ENCODE measurements around the gene TMEM63B. TPM values are rescaled to one million over a fixed set of nuclear protein-coding genes. Genes with fewer than 3 reads are reported as not detected.

Gene TMEM63B
- total and polyA plus RNA-seq, 2 of the 8 experiments (the other 6 are each of a cell fraction or from before 2014, with no cell fraction given) = 61.1 to 96.8 TPM

DNA sequence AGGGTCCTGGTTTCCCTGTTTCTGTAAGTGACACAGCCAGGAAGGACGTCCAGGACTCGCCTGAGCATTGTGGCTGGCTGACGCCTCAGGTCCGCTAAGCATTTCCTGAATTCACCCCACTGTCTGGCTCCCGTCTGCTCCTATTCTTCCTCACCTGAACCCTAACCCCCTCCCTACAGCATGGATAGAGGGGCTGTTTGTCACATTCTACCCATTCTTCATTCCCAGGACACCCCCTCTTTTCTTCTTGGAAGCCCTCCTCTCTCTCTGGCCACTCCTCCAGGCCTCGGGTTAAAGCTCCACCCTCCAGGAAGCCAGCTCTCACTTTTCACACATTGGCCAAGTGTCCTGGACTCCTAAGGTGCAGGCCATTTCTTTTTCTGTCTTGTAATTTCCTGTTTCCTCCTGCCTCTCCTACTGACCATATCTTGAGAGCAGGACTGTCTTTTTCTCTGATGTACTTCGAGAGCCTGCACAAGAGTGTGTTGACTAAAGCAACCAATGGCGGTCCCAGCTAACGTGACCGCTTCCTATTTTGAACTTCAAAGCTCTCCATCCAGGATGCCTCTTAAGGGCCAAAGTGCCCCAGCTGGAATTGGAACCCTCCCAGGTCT is 65.2 kb downstream of the TMEM63B start:
- Histone ChIP-seq H3K9ac (replicated peaks in 1 of 4; ENCODE audit: extremely low read depth in 1 of 4, low read depth in 3 of 4, low read length in 3 of 4) (no peak overlapping the region; a peak in 1 of 7 replicates), H4K8ac (ENCODE audit: extremely low read depth, insufficient read depth, low read length) (0 out of 2 replicates have a peak overlapping the region, but pooled peaks have one; percentile 40), H2AK5ac (ENCODE audit: low read depth, low read length) (no peak overlapping the region), H3K79me1 (ENCODE audit: low read depth, low read length) (no peaks in the 10 kb centered on the region), H3K27ac (ENCODE audit: low read depth, low read length) (no peak overlapping the region), H4K91ac (replicated peaks; ENCODE audit: insufficient read length, low read length) (peak overlapping the region; percentile 56), H3K36me3 (ENCODE audit: control insufficient read depth in 2 of 4, insufficient read depth in 4 of 4, low read length in 3 of 4) (no peaks in the 10 kb centered on the region), H3K4ac (replicated peaks; ENCODE audit: insufficient read length, low read depth, low read length) (no peak overlapping the region), H4K20me1 (replicated peaks in 1 of 2; ENCODE audit: control insufficient read depth in 1 of 2, insufficient read depth in 2 of 2, low read length in 2 of 2) (no peaks in the 10 kb centered on the region), H3K27me3 (replicated peaks in 1 of 4; ENCODE audit: control insufficient read depth in 3 of 4, extremely low read depth in 1 of 4, insufficient read depth in 3 of 4, low read length in 3 of 4) (no peaks in the 10 kb centered on the region; a peak in 1 of 7 replicates), H3K18ac (ENCODE audit: extremely low read depth, low read length) (peak overlapping the region; percentile 60), H3K79me2 (ENCODE audit: control insufficient read depth in 1 of 2, insufficient read depth in 2 of 2, low read length in 2 of 2) (no peaks in the 10 kb centered on the region), H2BK15ac (ENCODE audit: low read length) (peak overlapping the region; percentile 72; the same call in 1 of the 2 replicates), H2AFZ (ENCODE audit: low read length) (peak overlapping the region; percentile 95; the same call in 1 of the 2 replicates), H2BK20ac (ENCODE audit: low read length) (0 out of 2 replicates have a peak overlapping the region, but pooled peaks have one; percentile 80), H2BK120ac (replicated peaks; ENCODE audit: low read depth, low read length) (no peak overlapping the region), H3K4me1 (replicated peaks in 1 of 4; ENCODE audit: control insufficient read depth in 3 of 4, insufficient read depth in 4 of 4, low read length in 3 of 4) (peaks cover 4 to 8% (median 4%) of the 10 kb centered on the region in 4 experiments; a peak in 6 of 7 replicates), H4K5ac (ENCODE audit: insufficient read length, low read depth, low read length) (no peak overlapping the region), H2BK5ac (ENCODE audit: low read depth, low read length) (peak overlapping the region; percentile 68; the same call in 1 of the 2 replicates), H2BK12ac (ENCODE audit: low read depth, low read length) (peak overlapping the region; percentile 95), H3K23ac (ENCODE audit: insufficient read length) (no peak overlapping the region), H3K23me2 (ENCODE audit: low read depth, low read length) (peaks cover 3% of the 10 kb centered on the region; the same call in 1 of the 2 replicates), H3K4me3 (ENCODE audit: extremely low read depth in 1 of 4, insufficient read depth in 2 of 4, low read depth in 3 of 4, low read length in 4 of 4) (no peak overlapping the region), H3K9me3 (ENCODE audit: insufficient read depth in 2 of 2, low read depth in 1 of 2, low read length in 1 of 2) (no peaks in the 10 kb centered on the region), H3K14ac (ENCODE audit: insufficient read length) (no peak overlapping the region), H3K4me2 (ENCODE audit: insufficient read depth in 1 of 2, low read depth in 2 of 2, low read length in 2 of 2) (peak overlapping the region; percentile 34 to 44), H3K56ac (replicated peaks; ENCODE audit: insufficient read length, low read depth, low read length) (no peak overlapping the region)
- CTCF ChIA-PET (ENCODE audit: partially characterized antibody) = interaction anchor here (0.5 to 7.6 kb wide), 8 partner anchors 9 to 112 kb away, joined by 3 to 41 read pairs (median 8); partner anchors contain the start of gene MYMX
- DNase-seq (ENCODE audit: low read depth in 1 of 2, low spot score in 2 of 2) = no peak
- no peak for TF ChIP-seq RXRA (IDR thresholded peaks at IDR 0.05; ENCODE audit: insufficient read depth, low read depth, low read length)
- no peak for TF ChIP-seq SIN3A (conservative IDR thresholded peaks at IDR 0.05 in 1 of 2, IDR thresholded peaks at IDR 0.05 in 1 of 2; ENCODE audit: low read depth in 1 of 2, low read length in 2 of 2)
- TF ChIP-seq CBX5 (IDR thresholded peaks at IDR 0.05; ENCODE audit: low read depth, low read length) = no peak
- TF ChIP-seq HDAC2 (IDR thresholded peaks at IDR 0.05; ENCODE audit: borderline replicate concordance in 1 of 2, low read depth in 2 of 2, low read length in 2 of 2) = no peak
- no peak for TF ChIP-seq HDAC6 (IDR thresholded peaks at IDR 0.05; ENCODE audit: low read depth, low read length)
- TF ChIP-seq, protein P1, sequence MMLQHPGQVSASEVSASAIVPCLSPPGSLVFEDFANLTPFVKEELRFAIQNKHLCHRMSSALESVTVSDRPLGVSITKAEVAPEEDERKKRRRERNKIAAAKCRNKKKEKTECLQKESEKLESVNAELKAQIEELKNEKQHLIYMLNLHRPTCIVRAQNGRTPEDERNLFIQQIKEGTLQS (IDR thresholded peaks at IDR 0.05; ENCODE audit: insufficient read depth, low read depth, low read length) = no peak
- POLR2A ChIA-PET (ENCODE audit: partially characterized antibody) = interaction anchor here (0.9 to 3.2 kb wide), 9 partner anchors 9 to 64 kb away, joined by 3 to 26 read pairs (median 9); partner anchors contain the start of genes HSP90AB1, SLC29A1 and SLC35B2
- 67% methylated on average over 9 of the region's 10 CpGs; no CpG with 5 or more reads in 1 of the 2 experiments for WGBS, 2 experiments (ENCODE audit: extremely low coverage in 1 of 2, insufficient coverage in 1 of 2, insufficient read length in 1 of 2, insufficient replicate concordance in 2 of 2, low coverage in 1 of 2, low lambda C conversion rate in 2 of 2, missing lambda C conversion rate in 1 of 2)
- FAIRE-seq = no peak

Data from H1 (cell line).